ENCODE data around the gene CALML6.

DNA sequence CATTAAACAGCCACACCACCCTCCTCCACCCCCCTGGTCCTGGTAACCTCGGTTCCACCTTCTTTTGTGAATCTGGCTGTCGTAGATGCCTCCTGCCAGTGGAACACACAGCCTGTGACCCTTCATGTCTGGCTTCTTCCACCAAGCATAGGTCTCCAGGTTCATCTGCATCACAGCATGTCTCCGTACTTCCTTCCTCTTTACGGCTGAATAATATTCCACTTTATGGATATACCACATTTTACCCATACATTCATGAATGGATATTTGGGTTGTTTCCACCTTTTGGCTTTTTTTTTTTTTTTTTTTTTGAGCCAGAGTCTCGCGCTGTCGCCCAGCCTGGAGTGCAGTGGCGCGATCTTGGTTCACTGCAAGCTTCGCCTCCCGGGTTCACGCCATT is 11.8 kb upstream of the CALML6 start:
- TF ChIP-seq, protein P1, sequence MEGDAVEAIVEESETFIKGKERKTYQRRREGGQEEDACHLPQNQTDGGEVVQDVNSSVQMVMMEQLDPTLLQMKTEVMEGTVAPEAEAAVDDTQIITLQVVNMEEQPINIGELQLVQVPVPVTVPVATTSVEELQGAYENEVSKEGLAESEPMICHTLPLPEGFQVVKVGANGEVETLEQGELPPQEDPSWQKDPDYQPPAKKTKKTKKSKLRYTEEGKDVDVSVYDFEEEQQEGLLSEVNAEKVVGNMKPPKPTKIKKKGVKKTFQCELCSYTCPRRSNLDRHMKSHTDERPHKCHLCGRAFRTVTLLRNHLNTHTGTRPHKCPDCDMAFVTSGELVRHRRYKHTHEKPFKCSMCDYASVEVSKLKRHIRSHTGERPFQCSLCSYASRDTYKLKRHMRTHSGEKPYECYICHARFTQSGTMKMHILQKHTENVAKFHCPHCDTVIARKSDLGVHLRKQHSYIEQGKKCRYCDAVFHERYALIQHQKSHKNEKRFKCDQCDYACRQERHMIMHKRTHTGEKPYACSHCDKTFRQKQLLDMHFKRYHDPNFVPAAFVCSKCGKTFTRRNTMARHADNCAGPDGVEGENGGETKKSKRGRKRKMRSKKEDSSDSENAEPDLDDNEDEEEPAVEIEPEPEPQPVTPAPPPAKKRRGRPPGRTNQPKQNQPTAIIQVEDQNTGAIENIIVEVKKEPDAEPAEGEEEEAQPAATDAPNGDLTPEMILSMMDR (conservative IDR thresholded peaks at IDR 0.05; ENCODE audit: low read length): no peak
- TF ChIP-seq EZH2phosphoT487 (IDR thresholded peaks at IDR 0.05; ENCODE audit: borderline replicate concordance, low read depth, low read length): no peak

Data from OCI-LY7 (cell line).